OCI-M2 (cell line): ENCODE measurements around the gene NEUROD1.

Source experiments
- DNase-seq: peaks from one replicate; lab custom pipeline; 2025; ENCODE audit not compliant: unreplicated experiment; lab: John Stamatoyannopoulos, UW

NEUROD1 gene

DNA sequence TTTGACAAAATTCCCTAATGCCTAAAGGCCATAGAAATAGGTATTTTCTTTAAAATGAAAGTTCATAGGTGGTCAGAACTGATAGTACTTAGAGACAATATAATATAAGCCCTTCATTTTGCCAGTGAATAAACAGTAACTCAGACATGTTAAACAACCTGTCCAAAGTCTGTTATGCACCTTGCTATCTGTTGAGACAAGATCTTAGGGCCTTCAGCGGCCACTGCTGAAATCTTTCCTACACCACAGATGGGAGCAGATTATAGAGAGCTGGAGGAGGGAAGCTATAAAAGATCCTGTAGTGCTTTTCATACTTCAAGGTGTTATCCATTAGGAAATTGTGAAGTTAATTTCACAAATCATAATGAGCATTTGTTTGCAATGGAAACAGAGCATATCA lies 37.2 kb downstream of the NEUROD1 start:
- DNase-seq, result no peak

DNA sequence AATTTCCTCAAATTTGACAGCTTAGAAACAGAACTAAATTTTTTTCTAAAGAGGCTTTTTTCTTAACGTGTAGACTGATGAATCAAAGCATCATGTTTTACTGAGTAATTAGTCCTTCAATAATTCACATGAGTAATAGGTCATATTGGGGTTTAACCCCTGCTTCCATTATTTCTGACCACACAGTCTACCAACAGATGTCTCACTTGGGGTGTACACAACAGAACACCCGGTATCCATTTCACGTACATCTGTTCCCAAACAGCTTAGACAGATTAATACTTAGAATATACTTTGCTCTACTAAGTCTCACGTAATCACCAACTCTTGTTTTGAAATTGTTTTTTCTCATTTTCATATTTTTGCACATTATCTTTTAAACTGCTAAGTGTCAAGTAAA lies 38.2 kb downstream of the NEUROD1 start:
- DNase-seq, result no peak

DNA sequence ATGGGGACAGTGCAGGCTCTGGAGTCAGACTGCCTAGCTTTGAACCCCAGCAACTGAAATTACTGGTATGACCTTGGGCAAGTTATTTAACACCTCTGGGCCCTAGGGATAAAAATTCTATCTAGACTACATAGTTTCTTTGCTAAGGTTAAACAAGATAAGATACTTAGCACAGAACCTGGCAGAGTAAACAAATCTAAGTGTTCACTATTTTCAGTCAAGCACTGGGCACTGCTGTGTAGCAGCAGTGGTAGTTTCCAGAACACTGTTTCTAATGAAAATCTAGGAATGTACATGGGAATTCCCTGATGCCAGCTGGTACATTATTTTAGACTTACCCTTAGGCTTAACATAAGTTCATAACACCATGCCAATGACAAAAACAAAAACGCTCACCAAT lies 40.6 kb downstream of the NEUROD1 start:
- no peak for DNase-seq

DNA sequence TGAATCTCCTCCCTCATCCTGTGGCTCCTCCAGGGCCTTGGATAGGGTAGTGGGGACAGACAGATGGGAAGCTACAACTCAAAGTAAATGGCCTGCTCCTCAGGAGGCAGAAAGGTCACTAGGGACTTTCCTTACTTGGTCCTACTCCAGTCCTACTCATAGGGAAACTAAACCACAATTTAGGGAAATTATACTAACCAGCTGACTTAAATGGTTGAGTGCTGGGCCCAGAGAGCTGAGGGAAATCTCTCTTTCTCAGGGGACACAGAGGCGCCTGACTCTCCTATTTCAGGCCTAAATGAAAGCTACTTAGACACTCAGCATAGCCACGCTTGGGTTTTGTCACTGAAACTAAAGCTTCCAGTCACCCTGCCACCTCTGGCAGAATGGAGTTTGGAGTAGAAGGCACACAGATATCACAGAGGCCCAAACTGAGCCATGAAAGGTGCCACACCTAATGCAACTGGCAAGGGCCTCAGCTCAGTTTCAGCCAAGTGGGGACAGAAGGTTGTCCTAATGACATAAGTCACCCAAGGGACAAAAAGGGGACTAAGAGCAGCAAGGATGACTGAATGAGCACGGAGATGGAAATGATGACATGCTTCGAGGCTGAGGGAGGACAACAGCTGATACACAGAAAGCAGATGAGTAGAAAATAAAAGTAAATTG lies 47.5 kb downstream of the NEUROD1 start:
- DNase-seq, result no peak

DNA sequence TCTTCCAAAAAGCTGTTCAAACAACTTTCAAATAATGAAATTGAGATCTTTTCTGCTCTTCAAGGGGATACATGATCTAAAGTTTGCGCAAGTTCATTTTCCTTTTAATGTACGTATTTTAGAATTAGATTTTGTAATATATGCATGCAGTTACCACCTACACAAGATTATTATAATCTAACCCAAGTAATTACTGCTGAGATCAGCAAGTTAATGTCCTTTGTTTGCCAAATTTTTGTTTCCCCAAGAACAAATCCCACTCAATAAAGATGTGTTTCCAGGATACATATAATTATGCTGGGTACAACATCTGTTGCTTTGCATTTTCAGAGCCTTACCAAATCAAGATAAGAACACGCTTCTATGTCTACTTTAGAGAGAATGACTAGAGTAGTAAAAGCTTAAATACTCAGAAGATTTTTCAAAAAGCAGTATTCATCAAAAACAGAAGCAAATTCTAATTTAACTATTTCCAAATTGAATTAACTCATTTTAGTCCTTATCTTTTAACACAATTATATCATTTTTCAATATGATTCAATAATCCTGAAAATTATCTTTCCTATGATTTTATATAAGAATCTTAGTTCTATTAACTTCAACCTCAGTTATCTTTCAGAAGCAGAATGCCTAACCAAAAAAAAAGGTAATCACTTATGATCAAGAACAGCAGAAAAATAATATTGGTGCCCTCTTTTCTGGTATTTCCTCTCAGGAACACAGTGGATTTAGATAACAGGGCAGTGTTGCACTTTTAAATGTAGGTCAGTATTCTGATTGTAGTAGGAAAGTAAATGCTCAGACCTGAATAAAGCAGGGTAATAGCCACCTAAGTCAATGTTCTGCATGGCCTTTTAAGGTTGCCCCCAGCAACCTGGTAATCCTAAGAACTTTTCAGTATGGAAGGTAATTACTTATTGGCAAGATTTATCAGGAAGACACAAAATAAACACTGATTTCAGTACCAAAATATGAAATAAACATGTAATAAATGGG lies 51.4 kb downstream of the NEUROD1 start:
- no peak for DNase-seq

DNA sequence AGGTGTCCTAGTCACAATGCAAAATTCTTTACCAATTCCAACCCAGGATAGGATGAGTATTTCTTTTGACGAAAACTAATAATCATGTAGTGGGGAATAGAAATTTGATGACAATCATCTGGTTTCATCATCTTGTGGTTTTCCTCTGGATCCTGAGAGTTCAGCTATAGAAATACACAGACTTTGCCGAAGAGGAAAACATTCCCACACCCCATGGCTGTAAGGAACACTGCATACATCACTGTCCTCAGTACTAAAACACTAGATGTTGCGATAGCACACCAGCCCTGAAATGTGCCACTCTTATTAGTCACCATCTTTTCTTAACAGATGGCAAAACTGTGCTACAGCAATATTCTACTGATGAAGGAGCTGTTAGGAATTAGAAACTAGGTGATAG lies 52.8 kb downstream of the NEUROD1 start:
- no peak for DNase-seq

DNA sequence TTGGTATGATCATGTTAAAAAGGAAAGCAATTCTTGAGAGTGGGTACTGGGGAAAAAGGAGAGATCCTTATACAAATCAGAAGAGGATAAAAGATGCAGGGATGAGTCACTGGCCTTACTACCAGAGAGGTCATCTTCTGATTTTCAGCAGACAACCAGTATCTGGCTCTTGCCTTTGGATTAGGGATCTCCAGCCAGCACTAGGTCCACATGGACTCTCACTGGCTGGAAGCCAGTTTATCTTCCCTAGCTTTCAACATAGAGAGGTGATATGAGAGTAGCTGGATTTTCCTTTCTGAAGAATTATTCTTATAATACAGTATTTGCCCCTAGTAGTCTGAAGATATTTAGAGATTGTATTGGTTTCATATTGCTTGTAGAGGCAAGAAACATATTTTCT lies 53.6 kb downstream of the NEUROD1 start:
- no peak for DNase-seq
